ENCODE data around the gene SLC25A19.

- TF ChIP-seq CTCF (IDR thresholded peaks at IDR 0.05) = no peak
- no peak for TF ChIP-seq POLR2A (IDR thresholded peaks at IDR 0.05)
- TF ChIP-seq EP300 (IDR thresholded peaks at IDR 0.05) = no peak
Observed at GRCh38 chr17:75250009-75250471, 39.2 kb downstream of the SLC25A19 start.

Data from tibial nerve (tissue), 4 donors.